Endothelial cell of umbilical vein (primary cell): ENCODE measurements around the gene PPP1R13B.

Source experiments
- CTCF ChIP-seq, 2 donors: IDR thresholded peaks; 1 replicate in 1 of 2; 2 replicates in 1 of 2; pipeline ENCODE4 v1.5.1; 2011; ENCODE audit warnings: low read length in 2 of 2, mild to moderate bottlenecking in 2 of 2, moderate library complexity in 2 of 2, control low read depth in 1 of 2, inconsistent platforms in 1 of 2, low read depth in 1 of 2; ENCODE audit not compliant: insufficient read depth in 1 of 2; ENCODE audit errors: extremely low read depth in 1 of 2
- EZH2 ChIP-seq: IDR thresholded peaks from 2 replicates; pipeline ENCODE4 v1.6.1; 2012; ENCODE audit warnings: borderline replicate concordance, low read depth, mild to moderate bottlenecking, moderate library complexity, low read length, inconsistent platforms; ENCODE audit not compliant: severe bottlenecking
- FOS ChIP-seq: IDR thresholded peaks from 2 replicates; pipeline ENCODE4 v1.6.1; 2011; ENCODE audit warnings: mild to moderate bottlenecking, low read length, moderate library complexity, borderline replicate concordance; ENCODE audit not compliant: insufficient read depth
- GATA2 ChIP-seq: IDR thresholded peaks from 2 replicates; pipeline ENCODE4 v1.7.0; 2011; ENCODE audit warnings: low read depth, mild to moderate bottlenecking, moderate library complexity, mixed read lengths, low read length; ENCODE audit not compliant: insufficient read length, insufficient read depth
- MAX ChIP-seq: IDR thresholded peaks from 2 replicates; pipeline ENCODE4 v1.6.1; 2011; ENCODE audit not compliant: insufficient read depth, insufficient read length
- MYC ChIP-seq: IDR thresholded peaks from one replicate; pipeline ENCODE4 v1.6.1; 2011; ENCODE audit warnings: mild to moderate bottlenecking, low read depth, low read length
- POLR2A ChIP-seq: IDR thresholded peaks from 2 replicates; pipeline ENCODE4 v1.6.1; 2012; ENCODE audit warnings: low read depth, mild to moderate bottlenecking, control low read depth, low read length
- POLR2AphosphoS5 ChIP-seq: IDR thresholded peaks from 2 replicates; pipeline ENCODE4 v1.6.1; 2012; ENCODE audit warnings: low read depth, mild to moderate bottlenecking, control low read depth, low read length, moderate library complexity; ENCODE audit not compliant: insufficient read depth

DNA sequence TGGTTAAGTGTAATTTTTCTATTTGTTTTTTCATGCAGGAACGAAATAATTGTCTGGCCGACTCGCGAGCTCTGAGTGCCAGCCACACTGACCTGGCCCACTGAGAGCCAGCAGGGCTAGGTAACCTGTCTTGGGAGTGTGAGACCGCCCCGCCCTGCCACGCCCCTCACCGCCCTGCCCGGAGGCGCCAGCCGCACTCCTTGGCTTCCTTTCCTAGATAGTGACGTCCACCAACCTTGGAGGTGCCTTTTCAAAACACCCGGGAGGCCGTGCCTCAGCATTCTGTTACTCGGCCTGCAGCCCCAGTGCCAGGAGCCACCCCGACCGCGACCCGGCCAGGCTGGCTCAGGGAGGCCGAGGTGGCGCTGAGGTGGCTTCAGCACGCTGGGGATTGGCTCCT, 153.9 kb downstream of the PPP1R13B start:
- TF ChIP-seq POLR2AphosphoS5 (no peak), EZH2 (no peak), CTCF (IDR thresholded peaks at IDR 0.05; ENCODE audit: extremely low read depth in 1 of 2, insufficient read depth in 1 of 2, low read depth in 1 of 2, low read length in 2 of 2) (no peak), FOS (no peak), POLR2A (no peak), MYC (no peak), GATA2 (no peak), MAX (no peak)
